HG02763 (cell line): ENCODE measurements around the gene SPOCK1.
"Not testable (repeated sequence)": the region's sequence is repeated elsewhere in the genome, so short reads cannot be mapped to it uniquely, and the experiment has no call there.

Experiments
- ATAC-seq: cut with Tn5 transposase; IDR thresholded peaks from one replicate; pipeline ENCODE4 v1.9.1; 2021; ENCODE audit warnings: mild to moderate bottlenecking, moderate library complexity; ENCODE audit not compliant: unreplicated experiment

SPOCK1 gene

DNA sequence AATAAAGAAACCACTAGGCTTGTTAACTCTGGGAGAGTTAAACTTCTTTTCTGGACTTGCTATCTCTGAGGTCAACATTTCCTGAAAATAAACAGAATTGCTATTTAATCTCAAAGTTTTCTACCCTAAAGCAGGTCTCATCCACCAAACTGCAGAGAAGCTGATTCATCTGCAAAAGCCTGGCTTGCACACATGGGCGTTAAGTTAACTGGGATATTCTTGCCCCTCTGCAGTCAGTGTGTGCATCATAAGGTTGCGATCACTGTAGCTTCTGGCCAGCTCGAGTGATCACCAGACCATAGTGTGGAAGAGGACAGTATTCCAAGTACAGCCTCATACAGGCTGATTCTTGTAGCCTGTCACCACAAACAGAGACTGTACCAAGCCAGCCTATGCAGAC is 99.2 kb downstream of the SPOCK1 start:
- no peak for ATAC-seq

DNA sequence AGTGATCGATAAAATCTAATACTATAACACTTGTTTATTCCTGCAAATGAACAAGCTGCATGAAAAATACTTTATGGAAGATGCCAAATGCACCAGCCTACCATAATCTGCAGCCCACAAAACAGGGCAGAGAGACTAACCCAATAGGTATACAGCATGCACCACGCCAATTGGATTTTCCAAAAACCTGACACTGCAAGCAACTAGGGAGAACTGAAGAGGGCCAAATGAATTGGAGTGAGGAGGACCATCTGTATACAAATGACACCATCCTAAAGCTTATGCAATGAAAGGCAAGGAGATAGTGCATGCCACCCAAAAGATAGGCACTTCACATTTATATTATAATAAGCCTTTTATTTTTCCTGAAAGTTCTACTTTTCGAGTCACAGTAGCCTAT is 100.4 kb downstream of the SPOCK1 start:
- no peak for ATAC-seq

DNA sequence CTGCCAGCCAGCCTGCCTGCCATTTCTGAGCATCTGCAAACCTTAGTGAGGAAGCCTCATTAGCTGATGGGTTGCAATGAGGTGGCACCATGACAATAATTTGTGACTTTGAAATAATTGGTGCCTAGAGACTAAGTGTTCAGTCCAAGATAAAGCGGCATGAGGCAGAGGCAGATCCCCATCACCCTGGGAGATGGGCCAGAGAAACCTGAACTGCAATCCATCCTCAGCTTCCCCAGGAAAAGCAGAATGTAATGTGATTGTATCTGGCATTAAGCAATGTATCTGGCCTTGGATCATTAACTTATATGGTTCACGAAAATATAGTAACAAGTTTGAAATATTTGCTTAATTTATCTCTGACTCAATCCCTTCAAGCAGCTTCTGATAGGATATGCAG is 101.0 kb downstream of the SPOCK1 start:
- ATAC-seq = no peak

DNA sequence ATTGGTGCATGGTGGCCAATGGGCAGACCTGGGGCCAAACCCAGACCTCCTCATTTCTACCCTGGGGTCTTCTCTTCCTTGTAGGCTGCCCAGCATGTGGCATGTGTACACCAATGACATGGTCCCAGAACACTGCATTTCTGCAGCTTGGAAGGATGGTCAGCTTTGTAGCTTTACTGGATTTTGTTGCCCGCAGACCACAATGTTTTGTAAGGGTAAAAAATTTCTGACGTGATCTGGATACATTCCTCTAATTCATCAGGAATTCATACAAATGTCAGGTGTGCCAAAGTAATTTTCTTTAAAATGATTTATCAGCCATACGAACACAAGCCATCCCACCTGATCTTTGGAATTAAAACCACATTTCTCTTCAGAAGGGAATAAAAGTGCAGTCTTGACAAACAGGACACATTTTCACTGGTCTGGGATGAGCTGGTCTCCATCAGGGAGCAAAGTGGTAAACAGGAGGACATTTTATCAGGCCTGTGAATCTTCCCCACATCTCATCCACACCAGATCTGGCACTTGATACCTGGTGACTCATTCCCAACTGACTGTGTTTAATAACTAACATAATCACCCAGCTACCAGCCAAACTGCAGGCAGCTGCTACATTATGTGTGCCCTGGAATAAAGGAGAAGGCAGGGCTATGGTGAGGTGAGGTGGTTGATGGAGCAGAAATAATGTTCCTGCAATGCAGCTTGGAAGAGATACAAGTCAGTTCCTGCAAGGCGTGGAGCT is 103.9 kb downstream of the SPOCK1 start:
- no peak for ATAC-seq

DNA sequence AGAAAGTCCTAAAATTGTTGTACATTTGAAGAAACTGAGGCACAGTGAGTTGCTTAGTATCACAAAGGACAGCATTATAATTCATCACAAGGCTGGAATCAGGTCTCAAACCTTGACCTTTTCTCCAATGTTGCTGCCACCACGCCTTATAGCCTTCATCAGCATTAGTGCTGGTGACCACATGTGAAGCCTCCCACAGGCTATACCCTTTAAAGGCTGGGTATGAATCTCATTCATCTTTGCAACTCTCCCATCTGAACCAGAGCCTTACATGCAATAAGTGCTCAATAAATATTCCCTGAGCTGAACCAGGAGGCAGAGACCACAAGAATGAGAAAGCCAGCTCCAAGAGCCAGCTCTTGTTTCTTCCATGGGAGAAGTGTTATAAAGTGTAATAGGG is 104.7 kb downstream of the SPOCK1 start:
- no peak for ATAC-seq

DNA sequence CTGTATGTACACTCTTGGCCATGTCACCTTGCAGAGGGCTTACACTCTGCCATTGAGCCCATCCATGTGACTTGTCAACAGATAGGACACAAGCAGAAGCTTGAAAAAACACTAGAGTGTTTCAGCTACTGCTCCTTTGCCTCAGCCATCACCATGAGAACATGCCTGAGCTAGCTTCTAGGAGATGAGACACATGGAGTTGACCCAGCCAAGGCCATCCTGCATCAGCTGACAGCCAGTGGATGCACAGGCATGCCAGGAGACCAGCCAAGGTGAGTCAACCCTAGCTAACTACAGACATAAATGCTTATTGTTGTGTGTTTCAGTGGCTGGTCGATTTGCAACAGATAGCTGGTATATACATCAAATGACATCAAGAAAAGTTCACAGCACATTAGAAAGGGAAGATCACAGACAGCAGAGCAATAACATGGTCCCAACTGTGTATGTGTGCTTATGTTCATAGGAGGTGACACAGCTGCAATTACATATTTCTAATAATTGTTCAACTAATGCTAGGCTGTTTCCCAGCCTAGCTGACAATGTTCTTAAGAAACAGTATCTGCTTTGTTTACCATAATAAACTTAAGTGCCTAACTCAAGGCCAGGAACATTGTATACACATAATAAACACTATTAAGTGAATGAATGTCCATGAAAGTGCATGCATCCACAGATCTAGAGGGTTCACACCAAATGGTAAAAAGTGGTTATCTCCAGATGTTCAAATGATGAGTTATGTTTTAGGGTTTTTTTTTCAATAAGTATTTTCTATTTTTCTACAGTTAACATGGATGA is 105.7 kb downstream of the SPOCK1 start:
- no peak for ATAC-seq

DNA sequence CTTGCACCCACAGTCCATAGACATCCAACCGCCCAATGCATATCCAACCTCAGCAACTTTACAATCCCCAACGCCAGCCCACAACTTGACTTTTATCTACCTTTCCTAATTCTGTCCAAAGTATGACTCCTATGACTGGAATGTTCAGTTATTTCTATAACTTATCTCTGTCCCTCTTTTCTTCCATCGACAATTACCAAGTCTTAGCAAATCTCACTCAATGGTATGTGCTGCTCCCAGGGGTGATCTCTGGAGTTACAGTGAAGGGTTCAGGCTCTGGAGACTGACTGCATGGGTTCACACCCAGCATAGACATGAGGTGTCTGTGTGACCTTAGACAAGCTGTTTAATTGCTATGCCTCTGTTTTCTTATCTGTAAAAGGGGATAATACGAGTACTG is 106.9 kb downstream of the SPOCK1 start:
- no peak for ATAC-seq

DNA sequence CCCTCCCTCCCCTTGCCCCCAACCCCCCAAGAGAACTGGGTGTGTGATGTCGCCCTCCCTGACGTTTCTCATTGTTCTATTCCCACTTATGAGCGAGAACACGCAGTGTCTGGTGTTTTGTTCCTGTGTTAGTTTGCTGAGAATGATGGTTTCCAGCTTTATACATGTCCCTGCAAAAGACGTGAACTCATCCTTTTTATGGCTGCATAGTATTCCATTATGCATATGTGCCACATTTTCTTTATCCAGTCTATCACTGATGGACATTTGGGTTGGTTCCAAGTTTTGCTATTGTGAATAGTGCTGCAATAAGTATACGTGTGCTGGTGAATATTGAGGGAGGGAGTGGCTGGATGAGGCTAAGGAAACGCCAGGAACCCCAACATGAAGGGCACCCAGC is 108.1 kb downstream of the SPOCK1 start:
- not testable (repeated sequence) for ATAC-seq

DNA sequence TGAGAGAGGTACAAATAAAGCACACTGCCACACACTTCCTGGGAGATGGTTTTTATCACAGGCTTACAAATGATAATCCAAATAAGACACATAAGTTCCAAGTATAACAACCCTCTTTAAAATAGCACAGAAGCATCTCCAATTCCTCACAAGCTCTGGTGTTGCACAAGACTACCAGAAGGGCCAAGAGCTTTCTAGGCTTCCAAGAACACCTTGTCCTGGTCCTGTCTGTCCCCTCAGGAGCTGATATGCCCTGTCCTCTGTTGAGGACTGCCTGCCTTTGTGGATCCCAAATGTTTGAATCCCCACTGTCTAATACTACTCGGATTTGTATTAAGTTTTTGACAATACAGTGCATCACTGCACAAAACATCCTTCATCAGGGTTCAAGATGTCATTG is 110.1 kb downstream of the SPOCK1 start:
- ATAC-seq = no peak

DNA sequence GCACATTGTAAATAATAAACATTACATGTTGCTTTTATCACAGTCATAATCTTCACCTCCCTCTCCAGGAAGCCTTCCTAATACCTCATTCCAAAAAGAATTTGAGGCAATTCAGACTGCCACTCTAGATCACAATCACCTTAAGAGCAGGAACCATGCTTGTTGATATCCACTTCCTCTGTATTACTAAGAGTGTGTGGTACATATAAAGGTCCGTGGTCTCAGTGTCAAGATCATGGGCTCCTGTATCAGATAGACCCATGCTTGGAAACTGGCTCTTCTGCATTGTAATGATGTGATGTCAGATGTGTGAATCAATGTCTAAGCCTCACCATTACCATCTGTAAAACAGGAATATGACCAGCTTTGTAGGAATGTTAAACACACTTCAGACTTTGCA is 114.1 kb downstream of the SPOCK1 start:
- ATAC-seq = no peak

DNA sequence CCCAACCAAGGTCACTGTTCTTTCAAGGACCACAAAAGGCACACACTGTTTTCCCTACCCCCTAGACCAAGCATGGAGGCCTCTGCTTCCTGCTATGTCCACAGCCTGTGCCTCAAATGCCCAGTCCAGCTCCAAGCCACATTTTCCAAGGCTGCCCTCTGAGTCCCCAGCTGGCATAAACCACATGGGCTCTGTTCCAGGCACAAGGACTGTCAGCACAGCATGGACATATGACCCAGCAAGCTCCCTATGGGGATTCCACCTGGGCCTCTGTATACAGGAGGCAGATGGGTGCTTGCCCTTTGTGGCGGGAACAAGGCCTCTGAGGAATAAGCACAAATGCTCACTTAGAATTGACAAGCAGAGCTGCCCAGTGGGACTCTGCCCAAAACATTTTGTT is 115.2 kb downstream of the SPOCK1 start:
- no peak for ATAC-seq

DNA sequence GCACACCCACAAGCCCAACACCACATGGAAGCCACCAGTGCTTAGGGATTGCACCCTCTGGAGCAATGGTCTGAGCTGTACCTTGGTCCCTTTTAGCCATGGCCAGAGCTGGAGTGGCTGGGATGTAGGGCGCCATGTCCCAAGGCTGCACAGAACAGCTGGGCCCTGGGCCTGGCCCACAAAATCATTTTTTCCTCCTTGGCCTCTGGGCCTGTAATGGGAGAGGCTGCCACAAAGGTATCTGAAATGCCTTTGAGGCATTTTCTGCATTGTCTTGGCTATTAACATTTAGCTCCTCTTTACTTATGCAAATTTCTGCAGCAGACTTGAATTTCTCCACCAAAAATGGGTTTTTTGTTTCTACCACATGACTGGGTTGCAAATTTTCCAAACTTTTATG is 117.6 kb downstream of the SPOCK1 start:
- no peak for ATAC-seq

DNA sequence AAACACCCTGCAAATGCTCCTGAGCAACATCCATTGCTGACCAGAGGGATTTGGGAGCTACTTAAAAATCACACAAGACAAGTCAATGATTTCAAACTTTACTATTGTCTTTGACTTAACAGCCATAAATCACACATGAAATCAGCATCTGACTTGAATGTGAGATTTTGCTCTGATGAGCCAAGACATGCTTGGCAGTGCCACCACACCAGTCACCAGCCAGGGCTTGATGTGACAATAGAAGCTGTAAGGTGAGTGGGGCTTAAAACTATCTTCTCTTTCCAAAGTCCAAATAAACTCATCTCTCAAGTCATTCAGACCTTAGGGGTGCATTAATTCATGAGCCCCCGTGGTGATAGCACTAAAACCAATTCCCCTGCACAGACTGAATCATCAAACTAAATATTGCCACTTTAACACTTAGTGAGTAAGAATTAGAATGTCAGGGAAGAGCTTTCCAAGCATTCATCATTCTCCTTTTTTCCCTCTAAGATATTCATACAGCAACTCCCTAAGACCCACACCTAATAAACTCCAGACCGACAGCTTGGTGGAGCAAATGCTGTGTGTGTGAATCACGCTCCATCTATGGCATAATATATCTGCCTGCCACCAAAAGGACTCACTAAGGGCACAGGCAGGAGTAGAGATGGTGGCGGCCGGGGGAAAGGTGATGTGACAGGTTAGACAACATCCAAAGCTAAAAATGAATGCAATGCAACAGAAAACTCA is 119.4 kb downstream of the SPOCK1 start:
- no peak for ATAC-seq

DNA sequence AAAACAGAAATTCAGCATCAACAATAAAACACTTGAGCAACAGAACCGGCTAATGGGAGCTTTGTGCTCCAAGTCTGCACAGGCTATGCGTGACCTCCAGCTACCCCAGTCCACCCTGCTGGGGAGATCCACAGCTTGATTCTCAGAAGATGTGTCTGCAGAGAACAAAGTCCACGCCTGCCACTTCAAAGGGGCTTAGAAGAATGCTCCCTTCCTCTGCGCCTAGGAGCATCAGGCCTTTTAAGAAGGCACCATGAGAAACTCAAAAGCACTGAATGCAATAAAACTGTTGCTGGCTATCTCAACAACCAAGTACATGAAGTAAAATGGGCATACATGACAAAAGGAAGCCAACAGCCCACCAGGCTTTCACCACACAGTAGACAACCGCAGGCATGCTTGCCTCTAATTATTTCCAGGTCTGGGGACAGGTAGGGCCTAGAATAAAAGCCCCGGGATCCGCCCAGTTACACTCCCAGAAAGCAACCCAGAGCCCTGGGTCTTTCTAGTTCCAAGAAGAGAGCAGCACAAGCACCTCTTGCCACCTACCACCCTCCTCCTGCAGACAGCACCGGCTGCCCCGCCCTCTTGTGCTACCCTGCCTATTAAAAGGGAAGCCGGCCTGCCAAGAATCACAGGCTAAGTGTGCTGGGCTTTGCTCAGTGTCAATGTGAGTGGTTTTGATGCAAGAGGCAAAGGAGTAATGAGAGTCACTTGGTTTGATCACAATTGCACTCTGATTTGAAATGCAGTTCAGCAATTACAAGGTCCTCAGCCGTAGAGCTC is 123.2 kb downstream of the SPOCK1 start:
- ATAC-seq = no peak

DNA sequence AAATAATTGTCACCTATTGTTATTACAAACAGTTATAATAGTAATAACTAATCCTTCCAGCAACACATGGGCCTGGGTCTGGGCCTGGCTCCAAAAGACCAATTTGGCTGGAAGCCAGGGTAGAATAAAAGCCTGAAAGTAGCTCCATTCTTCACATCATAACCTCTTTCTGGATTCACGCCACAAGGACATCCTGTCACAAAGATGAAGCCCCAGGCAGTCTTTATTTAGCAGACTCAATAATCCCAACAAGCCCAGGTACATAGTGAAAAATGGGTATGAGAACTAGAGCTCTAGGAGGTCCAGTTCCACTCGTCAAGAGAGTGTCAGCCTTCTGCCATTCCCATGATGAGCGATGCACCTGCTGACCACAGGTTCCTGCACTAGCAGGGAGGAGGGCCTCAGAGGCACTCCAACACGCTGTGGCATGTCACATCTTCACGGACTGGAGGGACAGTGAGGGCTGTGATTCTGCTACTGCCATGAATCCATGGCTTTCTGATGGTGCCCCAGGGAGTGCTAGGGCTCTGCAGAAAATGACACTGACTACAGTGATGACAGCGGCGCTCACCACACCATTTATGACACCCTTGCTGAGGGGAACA is 124.9 kb downstream of the SPOCK1 start:
- no peak for ATAC-seq

DNA sequence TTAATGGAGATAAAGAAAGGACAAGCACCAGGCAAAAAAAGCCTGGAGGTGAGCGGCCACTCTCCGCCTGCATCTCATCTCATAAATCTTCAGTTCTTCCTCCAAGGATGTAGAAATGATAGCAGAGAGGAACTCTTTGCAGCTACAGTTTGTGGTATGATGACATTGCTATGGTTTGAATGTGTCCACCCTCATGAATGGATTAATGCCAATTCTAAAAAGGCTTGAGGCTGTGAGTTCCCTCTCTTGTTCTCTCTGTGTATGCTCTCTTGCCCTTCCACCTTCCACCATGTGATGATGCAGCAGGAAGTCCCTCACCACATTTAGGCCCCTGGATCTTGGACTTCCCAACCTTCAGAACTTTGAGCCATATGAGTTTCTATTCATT is 126.4 kb downstream of the SPOCK1 start:
- ATAC-seq = no peak

DNA sequence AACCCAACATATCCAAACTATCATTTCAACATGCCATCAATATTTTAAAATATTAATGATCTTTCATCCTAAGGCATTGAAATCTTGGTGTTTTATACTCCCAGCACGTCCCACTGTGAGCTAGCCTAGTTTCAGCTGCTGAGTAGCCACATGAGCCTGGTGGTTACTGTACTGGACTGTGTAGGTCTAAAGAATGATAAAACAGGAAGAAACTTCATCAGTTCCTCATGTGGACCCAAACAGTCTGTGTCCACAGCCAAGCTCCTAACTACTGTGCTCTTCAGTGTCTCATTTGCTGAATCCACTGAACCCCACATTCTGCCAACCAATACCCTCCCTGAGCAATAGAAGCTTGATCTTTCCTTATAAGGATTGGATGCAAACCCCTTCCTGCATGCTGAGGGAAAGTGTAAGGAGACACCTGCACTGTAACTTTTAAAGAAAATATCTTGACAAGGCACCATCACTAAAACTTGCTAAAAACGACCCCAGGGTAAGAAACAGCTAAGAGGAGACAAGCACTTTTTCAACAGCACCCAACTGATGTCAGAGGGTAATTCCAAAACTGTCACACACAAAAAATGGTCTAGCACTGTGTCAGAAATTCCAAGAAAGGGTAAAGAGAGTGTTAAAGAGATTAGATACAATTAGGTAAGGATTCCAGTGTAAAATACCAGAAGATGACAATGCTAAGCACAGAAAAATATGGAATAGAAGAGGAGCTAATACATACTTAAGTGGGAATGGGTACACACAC is 126.9 kb downstream of the SPOCK1 start:
- no peak for ATAC-seq

DNA sequence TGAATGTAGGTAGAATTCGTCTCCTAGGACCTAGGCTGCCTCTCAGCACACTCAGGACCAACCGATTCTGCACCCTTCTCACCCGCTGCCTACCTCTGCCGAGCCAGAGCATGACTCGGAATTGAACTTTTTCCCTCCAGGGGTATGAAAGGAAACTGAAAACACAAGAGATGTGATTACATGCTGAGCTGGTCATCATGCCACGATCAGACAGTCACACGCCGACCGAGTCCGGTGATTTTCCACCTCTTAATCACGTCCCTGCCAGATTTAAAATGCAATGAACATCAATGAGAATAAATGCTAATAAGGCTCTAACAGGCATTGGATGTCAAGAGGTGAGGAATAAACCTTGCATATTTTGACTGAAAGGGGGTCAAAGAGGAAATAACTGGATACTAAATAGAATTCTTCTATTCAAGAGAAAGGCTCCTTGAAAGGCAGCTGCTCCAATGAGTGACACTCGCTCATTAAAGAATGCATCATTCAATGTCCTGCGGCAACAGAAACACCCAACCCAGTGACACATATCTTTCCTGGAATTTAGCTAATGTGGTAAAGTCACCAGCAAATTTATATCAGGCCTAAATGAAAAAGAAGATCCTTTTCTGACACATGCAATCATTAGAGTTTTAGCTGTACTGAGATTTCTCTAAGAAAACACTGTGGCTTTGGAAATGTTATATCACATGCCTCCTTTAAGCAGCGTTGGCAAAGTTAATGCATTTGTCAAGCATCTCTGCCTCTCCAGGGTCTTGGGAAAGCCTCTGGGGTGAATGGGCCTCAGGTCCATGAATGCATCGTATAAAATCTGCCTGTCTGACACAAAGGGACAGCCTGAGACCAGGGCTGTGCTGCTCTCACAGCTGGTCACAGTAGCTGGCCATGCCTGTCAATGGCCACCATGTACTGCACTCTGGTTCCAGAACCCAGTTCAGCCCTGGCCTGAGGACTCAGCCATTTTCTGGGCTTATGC is 128.7 kb downstream of the SPOCK1 start:
- no peak for ATAC-seq

DNA sequence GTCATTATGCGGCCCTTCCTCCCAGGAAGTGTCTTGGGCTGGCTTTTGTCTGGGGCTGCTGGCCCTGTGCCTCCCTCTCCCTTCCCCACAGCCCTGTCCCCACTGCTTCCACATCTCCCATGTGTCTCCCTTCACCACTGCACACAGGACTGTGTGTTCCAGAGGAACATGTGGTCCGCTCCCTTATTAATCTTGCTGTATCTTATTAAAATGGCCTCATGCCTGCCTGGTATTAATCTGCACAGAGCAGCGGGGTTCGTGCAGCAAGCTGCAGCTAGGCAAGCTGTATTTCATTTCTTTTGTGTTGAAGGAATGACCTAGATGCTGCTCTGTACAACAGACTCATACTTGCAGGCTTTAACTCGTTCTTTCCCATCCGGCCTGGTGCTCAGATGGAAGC is 130.5 kb downstream of the SPOCK1 start:
- no peak for ATAC-seq
